Liver (tissue), 9 donors: ENCODE data around the gene FASN. TPM values are rescaled to one million over a fixed set of nuclear protein-coding genes. Genes with fewer than 3 reads are reported as not detected.

Experiments
- DNase-seq: peaks from one replicate; pipeline ENCODE4 v3.0.0-alpha.2; 2017; ENCODE audit warnings: low spot score
- H3K27ac ChIP-seq, 2 donors: one replicate each; pipeline ENCODE4 v1.7.0; 2013; ENCODE audit warnings: inconsistent platforms in 2 of 2, low read length in 2 of 2, control low read depth in 1 of 2, low read depth in 1 of 2, mild to moderate bottlenecking in 1 of 2
- H3K27me3 ChIP-seq, 4 donors: one replicate each; pipeline versions ENCODE4 v1.6.1 to v1.7.0; 2013; ENCODE audit warnings: low read length in 3 of 4, inconsistent platforms in 1 of 4, mild to moderate bottlenecking in 1 of 4, moderate library complexity in 1 of 4; ENCODE audit not compliant: control insufficient read depth in 4 of 4, insufficient read depth in 4 of 4
- H3K36me3 ChIP-seq, 4 donors: one replicate each; pipeline versions ENCODE4 v1.6.1 to v1.7.0; 2013; ENCODE audit warnings: low read length in 3 of 4, mild to moderate bottlenecking in 3 of 4, low read depth in 1 of 4, moderate library complexity in 1 of 4; ENCODE audit not compliant: control insufficient read depth in 4 of 4, insufficient read depth in 3 of 4
- H3K4me1 ChIP-seq, 4 donors: one replicate each; pipeline versions ENCODE4 v1.6.1 to v1.7.0; 2013; ENCODE audit warnings: low read length in 3 of 4, mild to moderate bottlenecking in 3 of 4, moderate library complexity in 1 of 4; ENCODE audit not compliant: control insufficient read depth in 4 of 4, insufficient read depth in 4 of 4
- H3K4me3 ChIP-seq, 3 donors: one replicate each; pipeline versions ENCODE4 v1.6.1 to v1.7.0; 2013; ENCODE audit warnings: low read length in 3 of 3, control low read depth in 1 of 3, low read depth in 1 of 3, mild to moderate bottlenecking in 1 of 3
- H3K9ac ChIP-seq, 2 donors: one replicate each; pipeline ENCODE4 v1.7.0; 2013; ENCODE audit warnings: low read length in 2 of 2, mild to moderate bottlenecking in 2 of 2, moderate library complexity in 2 of 2, control low read depth in 1 of 2, low read depth in 1 of 2
- H3K9me3 ChIP-seq, 4 donors: one replicate each; pipeline versions ENCODE4 v1.6.1 to v1.7.0; 2013; ENCODE audit warnings: low read length in 3 of 4; ENCODE audit not compliant: control insufficient read depth in 4 of 4
- FOXA1 ChIP-seq: IDR thresholded peaks from 2 replicates; pipeline ENCODE4 v1.6.1; 2016; ENCODE audit warnings: antibody characterized with exemption
- FOXA2 ChIP-seq: IDR thresholded peaks from 2 replicates; pipeline ENCODE4 v1.6.1; 2016; ENCODE audit warnings: antibody characterized with exemption
- HNF4A ChIP-seq, 2 donors: conservative IDR thresholded peaks; 2 replicates each; pipeline ENCODE4 v1.6.1; 2016; ENCODE audit warnings: antibody characterized with exemption in 2 of 2, mild to moderate bottlenecking in 2 of 2
- JUND ChIP-seq, 2 donors: IDR thresholded peaks; 2 replicates each; pipeline ENCODE4 v1.6.1; 2016; ENCODE audit warnings: antibody characterized with exemption in 2 of 2
- NR2F2 ChIP-seq: IDR thresholded peaks from 2 replicates; pipeline ENCODE4 v1.6.1; 2016; ENCODE audit warnings: antibody characterized with exemption
- RAD21 ChIP-seq, 2 donors: IDR thresholded peaks; 2 replicates each; pipeline ENCODE4 v1.6.1; 2016; ENCODE audit warnings: antibody characterized with exemption in 2 of 2, mild to moderate bottlenecking in 2 of 2
- RXRA ChIP-seq, 2 donors: IDR thresholded peaks; 2 replicates each; pipeline ENCODE4 v1.6.1; 2017 to 2018; ENCODE audit warnings: antibody characterized with exemption in 2 of 2, mild to moderate bottlenecking in 1 of 2
- SP1 ChIP-seq: IDR thresholded peaks from 2 replicates; pipeline ENCODE4 v1.6.1; 2018; ENCODE audit warnings: antibody characterized with exemption, mild to moderate bottlenecking
- TAF1 ChIP-seq: conservative IDR thresholded peaks from 2 replicates; pipeline ENCODE4 v1.6.1; 2016; ENCODE audit warnings: antibody characterized with exemption, mild to moderate bottlenecking
- YY1 ChIP-seq: IDR thresholded peaks from 2 replicates; pipeline ENCODE4 v1.6.1; 2016; ENCODE audit warnings: antibody characterized with exemption, mild to moderate bottlenecking
- WGBS: extraction: QIAGEN DNeasy Blood & Tissue Kit; methylation state at CpG from one replicate; pipeline ENCODE4 v1.1.7; 2013; 5-methylcytosine and 5-hydroxymethylcytosine counted together
- polyA plus RNA-seq, 2 donors: library from polyadenylated mRNA; stranded (reverse) in 1 of 2; unstranded in 1 of 2; fragments of 200-250 nt in 1 of 2; fragments of >200 nt in 1 of 2; fragmentation: Nextera tagmentation in 1 of 2; extraction: Ambion mirVana in 1 of 2; gene quantifications; one replicate each; pipeline versions ENCODE4 v1.2.1 to v1.2.3, GENCODE V29; 2013 to 2015
- total RNA-seq, 2 donors: library from RNA; depleted of rRNA; stranded (reverse); fragments of >200 nt; gene quantifications; one replicate each; pipeline ENCODE4 v1.2.3, GENCODE V29; 2014
- TF ChIP-seq, protein P1 (sequence below): IDR thresholded peaks from 2 replicates; pipeline ENCODE4 v1.6.1; 2016; ENCODE audit warnings: antibody characterized with exemption
- TF ChIP-seq, protein P2 (sequence below): IDR thresholded peaks from 2 replicates; pipeline ENCODE4 v1.6.1; 2016; ENCODE audit warnings: antibody characterized with exemption
- TF ChIP-seq, protein P3 (sequence below): fragments of 150-350 bp; IDR thresholded peaks from 2 replicates; pipeline ENCODE4 v1.5.1; 2017; ENCODE audit warnings: improper control_type of control experiment, low read depth, low read length; ENCODE audit not compliant: missing input control
- TF ChIP-seq, protein P4 (sequence below): IDR thresholded peaks from 2 replicates; pipeline ENCODE4 v1.6.1; 2016; ENCODE audit warnings: antibody characterized with exemption
- TF ChIP-seq, protein P5 (sequence below): IDR thresholded peaks from 2 replicates; pipeline ENCODE4 v1.6.1; 2016; ENCODE audit warnings: antibody characterized with exemption, mild to moderate bottlenecking
- donor health status: healthy.
- donor health status: healthy.
- donor health status: healthy.
- donor health status: healthy.
- donor health status: healthy.

The FASN gene
- total and polyA plus RNA-seq, 4 donors = 53.1 to 229 (median 130) TPM

DNA sequence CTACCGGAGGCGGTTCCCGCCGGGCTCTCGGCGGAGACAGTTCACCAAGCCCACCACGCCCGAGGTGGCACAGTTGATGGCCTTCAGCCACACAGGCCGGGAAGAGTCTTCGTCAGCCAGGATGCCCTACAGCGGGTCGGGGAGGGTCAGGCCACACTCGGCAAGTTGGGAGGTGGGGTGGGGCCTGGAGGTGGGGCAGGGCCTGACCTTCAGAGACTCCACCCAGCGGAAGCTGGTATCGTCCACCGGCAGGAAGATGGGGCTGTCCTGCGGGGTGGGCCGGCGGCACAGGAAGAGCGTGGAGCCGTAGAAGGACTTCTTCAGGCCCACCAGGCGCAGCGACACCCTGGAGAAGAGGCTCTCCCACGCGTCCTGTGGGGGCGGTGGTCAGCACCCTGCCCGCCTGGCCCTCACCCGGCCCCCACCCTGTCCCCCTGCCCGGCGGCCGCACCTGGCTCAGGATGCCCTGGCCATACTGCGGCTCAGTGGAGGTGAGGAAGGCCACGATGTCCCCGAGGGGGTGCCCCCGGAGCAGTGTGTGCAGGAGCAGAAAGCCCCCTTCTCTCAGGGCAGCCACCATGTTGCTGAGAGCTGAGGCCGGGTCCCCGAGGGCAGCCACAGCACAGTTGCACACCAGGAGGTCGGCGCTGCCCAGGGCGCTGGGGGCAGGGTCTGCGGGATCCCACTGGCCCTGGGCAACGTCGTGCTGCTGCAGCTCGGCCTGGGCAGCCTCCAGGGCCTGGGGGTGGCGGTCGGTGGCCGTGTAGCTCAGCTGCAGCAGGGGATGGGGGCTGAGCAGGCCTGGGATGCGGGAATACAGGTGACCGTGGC is 12.8 kb downstream of the FASN start:
- H3K4me3 ChIP-seq = no peak overlapping the region

More for the DNA sequence above, 12.8 kb downstream of the FASN start:
- Histone ChIP-seq H3K9me3 (no peaks in the 10 kb centered on the region), H3K9ac (no peak overlapping the region), H3K27ac (no peak overlapping the region), H3K27me3 (no peaks in the 10 kb centered on the region), H3K36me3 (peaks cover 39 to 88% (median 63%) of the 10 kb centered on the region in 4 donors), H3K4me1 (peaks cover 0 to 27% (median 7%) of the 10 kb centered on the region in 4 donors)
- 85% methylated on average over 49 of the region's 49 CpGs for WGBS
- TF ChIP-seq, protein P1, sequence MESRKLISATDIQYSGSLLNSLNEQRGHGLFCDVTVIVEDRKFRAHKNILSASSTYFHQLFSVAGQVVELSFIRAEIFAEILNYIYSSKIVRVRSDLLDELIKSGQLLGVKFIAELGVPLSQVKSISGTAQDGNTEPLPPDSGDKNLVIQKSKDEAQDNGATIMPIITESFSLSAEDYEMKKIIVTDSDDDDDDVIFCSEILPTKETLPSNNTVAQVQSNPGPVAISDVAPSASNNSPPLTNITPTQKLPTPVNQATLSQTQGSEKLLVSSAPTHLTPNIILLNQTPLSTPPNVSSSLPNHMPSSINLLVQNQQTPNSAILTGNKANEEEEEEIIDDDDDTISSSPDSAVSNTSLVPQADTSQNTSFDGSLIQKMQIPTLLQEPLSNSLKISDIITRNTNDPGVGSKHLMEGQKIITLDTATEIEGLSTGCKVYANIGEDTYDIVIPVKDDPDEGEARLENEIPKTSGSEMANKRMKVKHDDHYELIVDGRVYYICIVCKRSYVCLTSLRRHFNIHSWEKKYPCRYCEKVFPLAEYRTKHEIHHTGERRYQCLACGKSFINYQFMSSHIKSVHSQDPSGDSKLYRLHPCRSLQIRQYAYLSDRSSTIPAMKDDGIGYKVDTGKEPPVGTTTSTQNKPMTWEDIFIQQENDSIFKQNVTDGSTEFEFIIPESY = no peak
- TF ChIP-seq HNF4A (conservative IDR thresholded peaks at IDR 0.05) (no peak), JUND (IDR thresholded peaks at IDR 0.05) (no peak), TAF1 (no peak), YY1 (no peak), NR2F2 (no peak), FOXA1 (no peak), RAD21 (IDR thresholded peaks at IDR 0.05) (no peak), RXRA (IDR thresholded peaks at IDR 0.05) (no peak), FOXA2 (no peak), SP1 (no peak)
- TF ChIP-seq, protein P2, sequence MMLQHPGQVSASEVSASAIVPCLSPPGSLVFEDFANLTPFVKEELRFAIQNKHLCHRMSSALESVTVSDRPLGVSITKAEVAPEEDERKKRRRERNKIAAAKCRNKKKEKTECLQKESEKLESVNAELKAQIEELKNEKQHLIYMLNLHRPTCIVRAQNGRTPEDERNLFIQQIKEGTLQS = no peak
- TF ChIP-seq, protein P3, sequence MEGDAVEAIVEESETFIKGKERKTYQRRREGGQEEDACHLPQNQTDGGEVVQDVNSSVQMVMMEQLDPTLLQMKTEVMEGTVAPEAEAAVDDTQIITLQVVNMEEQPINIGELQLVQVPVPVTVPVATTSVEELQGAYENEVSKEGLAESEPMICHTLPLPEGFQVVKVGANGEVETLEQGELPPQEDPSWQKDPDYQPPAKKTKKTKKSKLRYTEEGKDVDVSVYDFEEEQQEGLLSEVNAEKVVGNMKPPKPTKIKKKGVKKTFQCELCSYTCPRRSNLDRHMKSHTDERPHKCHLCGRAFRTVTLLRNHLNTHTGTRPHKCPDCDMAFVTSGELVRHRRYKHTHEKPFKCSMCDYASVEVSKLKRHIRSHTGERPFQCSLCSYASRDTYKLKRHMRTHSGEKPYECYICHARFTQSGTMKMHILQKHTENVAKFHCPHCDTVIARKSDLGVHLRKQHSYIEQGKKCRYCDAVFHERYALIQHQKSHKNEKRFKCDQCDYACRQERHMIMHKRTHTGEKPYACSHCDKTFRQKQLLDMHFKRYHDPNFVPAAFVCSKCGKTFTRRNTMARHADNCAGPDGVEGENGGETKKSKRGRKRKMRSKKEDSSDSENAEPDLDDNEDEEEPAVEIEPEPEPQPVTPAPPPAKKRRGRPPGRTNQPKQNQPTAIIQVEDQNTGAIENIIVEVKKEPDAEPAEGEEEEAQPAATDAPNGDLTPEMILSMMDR = no peak
- TF ChIP-seq, protein P4, sequence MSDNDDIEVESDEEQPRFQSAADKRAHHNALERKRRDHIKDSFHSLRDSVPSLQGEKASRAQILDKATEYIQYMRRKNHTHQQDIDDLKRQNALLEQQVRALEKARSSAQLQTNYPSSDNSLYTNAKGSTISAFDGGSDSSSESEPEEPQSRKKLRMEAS = no peak
- TF ChIP-seq, protein P5, sequence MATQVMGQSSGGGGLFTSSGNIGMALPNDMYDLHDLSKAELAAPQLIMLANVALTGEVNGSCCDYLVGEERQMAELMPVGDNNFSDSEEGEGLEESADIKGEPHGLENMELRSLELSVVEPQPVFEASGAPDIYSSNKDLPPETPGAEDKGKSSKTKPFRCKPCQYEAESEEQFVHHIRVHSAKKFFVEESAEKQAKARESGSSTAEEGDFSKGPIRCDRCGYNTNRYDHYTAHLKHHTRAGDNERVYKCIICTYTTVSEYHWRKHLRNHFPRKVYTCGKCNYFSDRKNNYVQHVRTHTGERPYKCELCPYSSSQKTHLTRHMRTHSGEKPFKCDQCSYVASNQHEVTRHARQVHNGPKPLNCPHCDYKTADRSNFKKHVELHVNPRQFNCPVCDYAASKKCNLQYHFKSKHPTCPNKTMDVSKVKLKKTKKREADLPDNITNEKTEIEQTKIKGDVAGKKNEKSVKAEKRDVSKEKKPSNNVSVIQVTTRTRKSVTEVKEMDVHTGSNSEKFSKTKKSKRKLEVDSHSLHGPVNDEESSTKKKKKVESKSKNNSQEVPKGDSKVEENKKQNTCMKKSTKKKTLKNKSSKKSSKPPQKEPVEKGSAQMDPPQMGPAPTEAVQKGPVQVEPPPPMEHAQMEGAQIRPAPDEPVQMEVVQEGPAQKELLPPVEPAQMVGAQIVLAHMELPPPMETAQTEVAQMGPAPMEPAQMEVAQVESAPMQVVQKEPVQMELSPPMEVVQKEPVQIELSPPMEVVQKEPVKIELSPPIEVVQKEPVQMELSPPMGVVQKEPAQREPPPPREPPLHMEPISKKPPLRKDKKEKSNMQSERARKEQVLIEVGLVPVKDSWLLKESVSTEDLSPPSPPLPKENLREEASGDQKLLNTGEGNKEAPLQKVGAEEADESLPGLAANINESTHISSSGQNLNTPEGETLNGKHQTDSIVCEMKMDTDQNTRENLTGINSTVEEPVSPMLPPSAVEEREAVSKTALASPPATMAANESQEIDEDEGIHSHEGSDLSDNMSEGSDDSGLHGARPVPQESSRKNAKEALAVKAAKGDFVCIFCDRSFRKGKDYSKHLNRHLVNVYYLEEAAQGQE = no peak
- no peak for DNase-seq
